T-helper 1 cell treated with Interleukin-12 subunit alpha and Interleukin-12 subunit beta and Interleukin-4 antibody, amounts not matched to agents 30 ng/mL and 1 ng/mL, for 36 hours (primary cell): ENCODE measurements around the gene CNOT11. TPM values are rescaled to one million over a fixed set of nuclear protein-coding genes. Genes with fewer than 3 reads are reported as not detected.
"Not testable (repeated sequence)": the region's sequence is repeated elsewhere in the genome, so short reads cannot be mapped to it uniquely, and the experiment has no call there.

Experiments used
- intact Hi-C: fragments of 100-400 bp; cut with micrococcal nuclease; formaldehyde crosslinking; loops from one replicate; pipeline ENCODE4 v1.15.1; 2024
- total RNA-seq: library from RNA; stranded (reverse); gene quantifications from 2 replicates; pipeline ENCODE4 v1.2.3, GENCODE V29; 2022

CNOT11 gene
- total RNA-seq, 1 donor from 2014 or later: 66.2 TPM

DNA sequence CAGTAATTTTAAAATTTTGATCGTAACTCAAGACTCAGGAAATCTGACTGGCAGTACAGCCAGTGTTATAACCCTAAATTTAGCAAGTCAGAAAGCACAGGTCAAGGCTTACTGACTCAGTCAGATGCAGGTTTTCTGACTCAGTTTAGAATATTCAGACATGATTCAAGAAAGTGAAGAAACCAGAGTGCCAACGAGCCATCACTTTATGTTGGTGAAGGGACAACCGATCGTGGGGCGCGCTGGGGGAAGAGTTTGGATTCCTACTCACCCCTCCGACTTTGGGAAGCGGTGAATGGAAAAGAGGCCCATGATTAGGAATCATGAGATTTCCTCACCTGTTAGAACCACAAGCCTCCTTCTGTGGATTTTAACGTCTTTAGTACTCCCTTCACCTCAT lies 54.8 kb downstream of the CNOT11 start:
- intact Hi-C loops: loop anchor here (1.0 to 10.0 kb wide), 12 partner anchors 21 to 1115 kb away; partner anchors contain the start of genes CNOT11, CREG2, IL18R1 and IL18RAP

DNA sequence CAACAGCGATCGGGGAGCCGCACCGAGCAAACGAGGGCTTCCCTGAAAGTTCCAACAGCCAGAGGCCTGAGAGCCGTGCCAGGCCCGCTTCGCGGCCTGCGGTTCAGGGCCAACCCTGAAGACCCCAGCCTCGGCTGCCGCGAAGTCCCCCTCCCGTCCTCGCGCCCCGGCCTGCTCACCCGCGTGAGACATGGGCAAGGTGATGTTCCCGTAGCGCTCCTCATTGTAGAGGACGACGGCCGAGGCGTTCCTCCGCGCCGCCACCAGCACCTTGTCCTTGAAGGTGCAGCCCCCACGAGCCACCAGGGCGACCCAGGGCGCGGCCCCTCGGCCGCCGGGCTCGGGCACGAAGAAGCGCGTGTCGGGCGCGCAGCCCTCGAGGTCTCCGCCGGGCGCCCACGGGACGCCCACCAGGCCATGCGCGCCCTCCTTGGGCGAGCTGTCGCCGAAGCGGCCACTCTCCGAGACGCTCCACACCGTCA lies 55.3 kb downstream of the CNOT11 start:
- intact Hi-C loops: loop anchor here (1.0 to 10.0 kb wide), 12 partner anchors 20 to 1114 kb away; partner anchors contain the start of genes CNOT11, CREG2, IL18R1 and IL18RAP

GRCh38 chr2:101308432-101309210 lies 55.9 kb downstream of the CNOT11 start, which contains the start of gene RNF149:
TSS of gene RNF149 (minus strand) at chr2:101308701. CDS start at chr2:101308588, 113 bp downstream.
- intact Hi-C loops: loop anchor here (5.0 to 10.0 kb wide), 7 partner anchors 36 to 1114 kb away; partner anchors contain the start of genes IL18R1 and IL18RAP

DNA sequence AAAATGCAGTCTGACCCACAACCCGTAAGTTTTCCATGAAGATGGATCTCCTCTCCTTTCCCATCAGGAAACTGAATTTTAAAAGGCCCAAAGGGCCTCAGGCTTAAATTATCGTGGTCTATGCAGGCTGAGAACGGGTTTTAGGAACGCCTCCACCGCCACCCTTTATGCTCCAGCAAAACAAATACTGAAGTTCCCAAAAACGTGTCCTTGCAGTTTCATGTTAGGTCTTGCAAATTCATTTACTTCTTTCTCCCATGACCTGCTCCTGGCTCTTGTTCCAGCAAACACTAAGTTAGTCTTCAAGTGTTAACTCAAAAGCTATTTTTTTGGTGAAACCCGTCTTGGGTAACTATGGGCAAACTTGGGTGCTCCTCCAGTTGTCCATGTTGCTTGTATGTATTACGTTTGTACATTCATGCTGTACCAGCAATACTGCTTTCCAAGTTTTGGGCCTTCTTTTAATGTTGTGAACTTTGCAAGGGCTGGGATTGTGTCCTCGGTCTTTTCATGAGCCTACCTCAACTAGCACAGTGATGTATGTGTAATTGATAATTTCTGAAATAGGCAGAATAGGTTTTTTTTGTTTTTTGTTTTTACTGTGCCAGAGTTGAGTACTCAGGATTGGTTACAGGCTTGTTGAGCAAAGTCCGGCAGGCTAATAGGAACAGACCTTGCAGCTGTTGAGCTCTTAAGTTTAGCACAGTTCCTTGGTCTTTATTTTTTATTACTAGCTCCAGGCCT lies 57.6 kb downstream of the CNOT11 start:
- intact Hi-C loops: no loop called here

GRCh38 chr2:101310834-101311695 lies 58.4 kb downstream of the CNOT11 start:
- intact Hi-C loops: loop anchor here (1.0 kb wide), 1 partner anchor 17 kb away; no protein-coding TSS in a partner anchor

DNA sequence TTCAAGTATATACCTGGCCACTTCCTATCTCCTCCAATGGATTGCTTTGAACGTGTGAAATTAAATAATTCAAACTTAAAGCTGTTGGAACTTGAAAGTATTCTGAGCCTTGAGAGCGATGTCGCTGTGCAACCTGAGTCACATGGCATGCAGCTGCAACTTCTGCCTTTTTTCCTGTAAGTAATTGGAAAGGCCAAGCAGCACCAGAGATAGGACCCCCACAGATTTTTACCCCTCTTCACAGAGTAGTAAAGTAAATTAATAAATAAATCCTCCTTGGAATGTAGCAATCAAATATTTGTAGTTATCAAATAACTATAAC lies 59.0 kb downstream of the CNOT11 start:
- intact Hi-C loops: loop anchor here (1.0 kb wide), 1 partner anchor 17 kb away; no protein-coding TSS in a partner anchor

- intact Hi-C loops: not testable (repeated sequence)
Measured at GRCh38 chr2:101316568-101316967, 63.9 kb downstream of the CNOT11 start.

Other genes with a start within 250 kb of the CNOT11 start
- gene TBC1D8, start 101.5 kb upstream of the CNOT11 start, total RNA-seq: 0.51 and 0.88 TPM in 2 replicates
- gene RNF149, start 55.8 kb downstream of the CNOT11 start, total RNA-seq: 113 and 117 TPM in 2 replicates
- 0.24 and 0.25 TPM in 2 replicates for gene CREG2, start 134.6 kb downstream of the CNOT11 start, total RNA-seq
- gene RFX8, start 222.2 kb downstream of the CNOT11 start, total RNA-seq: 2.8 and 4.3 TPM in 2 replicates